Ecto neural progenitor cell (in vitro differentiated cells): ENCODE measurements around the gene FAM83D.

ENCODE experiments used
- DNase-seq: peaks from one replicate; pipeline ENCODE4 v3.0.0-alpha.2; 2018; ENCODE audit warnings: low spot score

Gene FAM83D

GRCh38 chr20:38926142-38926933, at the start of gene FAM83D:
Gene FAM83D, plus strand, starts transcription at chr20:38926417. Its CDS starts 26 bp downstream, at chr20:38926443.
- DNase-seq, result peak; percentile 97

GRCh38 chr20:38877483-38877882, 48.7 kb upstream of the FAM83D start:
- no peak for DNase-seq

- DNase-seq, result peak; percentile 75
Observed at GRCh38 chr20:38878866-38879265, 47.4 kb upstream of the FAM83D start.

- DNase-seq, result no peak
Observed at GRCh38 chr20:38880952-38881735, 45.1 kb upstream of the FAM83D start.

- no peak for DNase-seq
Observed at GRCh38 chr20:38881806-38882440, 44.3 kb upstream of the FAM83D start.

GRCh38 chr20:38882600-38882999, 43.6 kb upstream of the FAM83D start:
- DNase-seq, result no peak

- DNase-seq, result no peak
Observed at GRCh38 chr20:38883081-38883980, 42.9 kb upstream of the FAM83D start.

- DNase-seq, result no peak
Observed at GRCh38 chr20:38883981-38884733, 42.1 kb upstream of the FAM83D start.

- no peak for DNase-seq
Observed at GRCh38 chr20:38885357-38885756, 40.9 kb upstream of the FAM83D start.

- no peak for DNase-seq
Observed at GRCh38 chr20:38888059-38888831, 38.0 kb upstream of the FAM83D start.

GRCh38 chr20:38889050-38889449, 37.2 kb upstream of the FAM83D start:
- DNase-seq, result no peak

- DNase-seq, result no peak
Observed at GRCh38 chr20:38889792-38890496, 36.3 kb upstream of the FAM83D start.

GRCh38 chr20:38890497-38890818, 35.8 kb upstream of the FAM83D start:
- DNase-seq, result no peak

- DNase-seq, result no peak
Observed at GRCh38 chr20:38892091-38892981, 33.9 kb upstream of the FAM83D start.

GRCh38 chr20:38893056-38893564, 33.1 kb upstream of the FAM83D start:
- DNase-seq, result no peak

- peak; percentile 83 for DNase-seq
Observed at GRCh38 chr20:38893565-38894090, 32.6 kb upstream of the FAM83D start.

GRCh38 chr20:38894091-38894847, 31.9 kb upstream of the FAM83D start:
- DNase-seq, result no peak
